Neural progenitor cell (in vitro differentiated cells): Measurements from ENCODE around the gene EPHA5. TPM values are rescaled to one million over a fixed set of nuclear protein-coding genes. Genes with fewer than 3 reads are reported as not detected.

Experiments used
- DNase-seq: peaks from one replicate; pipeline ENCODE4 v3.0.0-alpha.2; 2016; ENCODE audit warnings: low spot score
- H2AFZ ChIP-seq: fragments of 200-600 bp; sonication (generic); replicated peaks from 2 replicates; pipeline ENCODE4 v1.6.1; 2016; ENCODE audit warnings: antibody characterized with exemption
- H3F3A ChIP-seq: fragments of 200-600 bp; sonication (generic); 2 replicates; pipeline ENCODE4 v1.6.1; 2016; ENCODE audit warnings: antibody characterized with exemption, low read depth
- H3K27ac ChIP-seq: fragments of 200-600 bp; sonication (generic); 2 replicates; pipeline ENCODE4 v1.5.1; 2016; ENCODE audit warnings: mild to moderate bottlenecking
- H3K27me3 ChIP-seq: fragments of 200-600 bp; sonication (generic); 2 replicates; pipeline ENCODE4 v1.6.1; 2016; ENCODE audit warnings: mild to moderate bottlenecking, moderate library complexity
- H3K36me3 ChIP-seq: fragments of 200-600 bp; sonication (generic); 2 replicates; pipeline ENCODE4 v1.5.1; 2016
- H3K4me1 ChIP-seq: fragments of 200-600 bp; sonication (generic); 2 replicates; pipeline ENCODE4 v1.6.1; 2016; ENCODE audit warnings: mixed run types
- H3K4me2 ChIP-seq: fragments of 200-600 bp; sonication (generic); 2 replicates; pipeline ENCODE4 v1.6.1; 2016
- H3K4me3 ChIP-seq: fragments of 200-600 bp; sonication (generic); 2 replicates; pipeline ENCODE4 v1.5.1; 2016
- H3K79me2 ChIP-seq: fragments of 200-600 bp; sonication (generic); 2 replicates; pipeline ENCODE4 v1.6.1; 2016; ENCODE audit warnings: low read depth
- H3K9ac ChIP-seq: fragments of 200-600 bp; sonication (generic); 2 replicates; pipeline ENCODE4 v1.6.1; 2016
- H3K9me3 ChIP-seq: fragments of 200-600 bp; sonication (generic); 2 replicates; pipeline ENCODE4 v1.5.1; 2016; ENCODE audit warnings: low read depth
- H4K20me1 ChIP-seq: fragments of 200-600 bp; sonication (generic); 2 replicates; pipeline ENCODE4 v1.6.1; 2016; ENCODE audit warnings: low read depth
- H3K27ac Mint-ChIP-seq: 3 replicates; pipeline ENCODE4 v1.8.0; 2021; ENCODE audit warnings: mixed read lengths
- H3K27me3 Mint-ChIP-seq: 2 replicates; pipeline ENCODE4 v1.8.0; 2022; ENCODE audit warnings: low read depth, mild to moderate bottlenecking, inconsistent platforms, moderate library complexity, mixed read lengths; ENCODE audit not compliant: insufficient read depth
- H3K36me3 Mint-ChIP-seq: 3 replicates; pipeline ENCODE4 v1.8.0; 2021; ENCODE audit warnings: mixed read lengths
- H3K4me1 Mint-ChIP-seq: 3 replicates; pipeline ENCODE4 v1.8.0; 2021; ENCODE audit warnings: mixed read lengths
- H3K4me3 Mint-ChIP-seq: 3 replicates; pipeline ENCODE4 v1.8.0; 2021; ENCODE audit warnings: mild to moderate bottlenecking, moderate library complexity, mixed read lengths
- H3K9me3 Mint-ChIP-seq: 3 replicates; pipeline ENCODE4 v1.8.0; 2020; ENCODE audit warnings: mixed read lengths
- CTCF ChIP-seq: fragments of 200-600 bp; sonication (generic); IDR thresholded peaks from 2 replicates; pipeline ENCODE4 v1.5.1; 2017; ENCODE audit warnings: antibody characterized with exemption, mild to moderate bottlenecking
- EZH2 ChIP-seq: fragments of 200-600 bp; sonication (generic); IDR thresholded peaks from 2 replicates; pipeline ENCODE4 v1.6.1; 2017; ENCODE audit warnings: antibody characterized with exemption, mild to moderate bottlenecking, moderate library complexity
- EZH2phosphoT487 ChIP-seq: fragments of 200-600 bp; sonication (generic); IDR thresholded peaks from 2 replicates; pipeline ENCODE4 v1.6.1; 2017; ENCODE audit warnings: antibody characterized with exemption
- total RNA-seq: library from RNA; depleted of rRNA; stranded (reverse); fragments of >200 nt; gene quantifications from 2 replicates; pipeline ENCODE4 v1.2.3, GENCODE V29; 2015; ENCODE audit warnings: low replicate concordance

EPHA5 gene
- total RNA-seq, 1 donor from 2014 or later: not detected

GRCh38 chr4:65401083-65401482 lies 269.2 kb downstream of the EPHA5 start:
- Histone ChIP-seq H3K9ac (no peak overlapping the region), H3K4me3 (no peak overlapping the region), H3K4me1 (no peaks in the 10 kb centered on the region), H3K79me2 (no peaks in the 10 kb centered on the region), H3K27ac (no peak overlapping the region), H4K20me1 (no peaks in the 10 kb centered on the region), H3K9me3 (no peaks in the 10 kb centered on the region), H3K4me2 (no peak overlapping the region), H3F3A (no peaks in the 10 kb centered on the region), H3K27me3 (no peaks in the 10 kb centered on the region), H3K36me3 (no peaks in the 10 kb centered on the region), H2AFZ (no peak overlapping the region)
- Mint-ChIP-seq H3K27me3 (no peaks in the 10 kb centered on the region), H3K36me3 (no peaks in the 10 kb centered on the region), H3K4me1 (no peaks in the 10 kb centered on the region), H3K4me3 (no peak overlapping the region), H3K9me3 (no peaks in the 10 kb centered on the region), H3K27ac (no peak overlapping the region)
- no peak for DNase-seq
- TF ChIP-seq CTCF (peak; percentile 17), EZH2 (no peak)

- Mint-ChIP-seq H3K4me1 (no peaks in the 10 kb centered on the region), H3K4me3 (no peak overlapping the region), H3K27me3 (no peaks in the 10 kb centered on the region), H3K36me3 (no peaks in the 10 kb centered on the region), H3K27ac (no peak overlapping the region), H3K9me3 (peaks cover 3% of the 10 kb centered on the region)
- DNase-seq: no peak
- no peak overlapping the region for H3K4me3 ChIP-seq
- no peaks in the 10 kb centered on the region for H3K4me1 ChIP-seq
- no peak overlapping the region for H3K4me2 ChIP-seq
- H3K27me3 ChIP-seq: no peaks in the 10 kb centered on the region
- H3K9me3 ChIP-seq: no peaks in the 10 kb centered on the region
- no peaks in the 10 kb centered on the region for H4K20me1 ChIP-seq
- H2AFZ ChIP-seq: no peak overlapping the region
- no peaks in the 10 kb centered on the region for H3K79me2 ChIP-seq
- H3F3A ChIP-seq: no peaks in the 10 kb centered on the region
- H3K9ac ChIP-seq: no peak overlapping the region
- no peaks in the 10 kb centered on the region for H3K36me3 ChIP-seq
- no peak for TF ChIP-seq EZH2
- TF ChIP-seq CTCF: no peak
- no peak for TF ChIP-seq EZH2phosphoT487
- no peak overlapping the region for H3K27ac ChIP-seq
These were observed 271.2 kb downstream of the EPHA5 start for GRCh38 chr4:65399084-65399483.

- Histone ChIP-seq H3K27ac (no peak overlapping the region), H3K27me3 (no peaks in the 10 kb centered on the region), H3K4me2 (no peak overlapping the region), H3K4me3 (no peak overlapping the region), H3K9ac (no peak overlapping the region), H3K9me3 (no peaks in the 10 kb centered on the region), H3K36me3 (no peaks in the 10 kb centered on the region), H4K20me1 (no peaks in the 10 kb centered on the region), H3K79me2 (no peaks in the 10 kb centered on the region), H3F3A (no peaks in the 10 kb centered on the region), H2AFZ (peak overlapping the region; percentile 83), H3K4me1 (no peaks in the 10 kb centered on the region)
- Mint-ChIP-seq H3K9me3 (peaks cover 3% of the 10 kb centered on the region), H3K36me3 (no peaks in the 10 kb centered on the region), H3K27me3 (no peaks in the 10 kb centered on the region), H3K4me3 (no peak overlapping the region), H3K4me1 (no peaks in the 10 kb centered on the region), H3K27ac (no peak overlapping the region)
- TF ChIP-seq EZH2phosphoT487 (no peak), EZH2 (no peak), CTCF (no peak)
- DNase-seq: no peak
These were observed 277.2 kb downstream of the EPHA5 start for GRCh38 chr4:65393078-65393477.

GRCh38 chr4:65392488-65392887 lies 277.8 kb downstream of the EPHA5 start:
- no peaks in the 10 kb centered on the region for H3K9me3 ChIP-seq
- H3K36me3 ChIP-seq: no peaks in the 10 kb centered on the region
- H3K9ac ChIP-seq: no peak overlapping the region
- DNase-seq: no peak
- no peaks in the 10 kb centered on the region for H3F3A ChIP-seq
- no peak overlapping the region for H3K4me2 ChIP-seq
- Mint-ChIP-seq H3K36me3 (no peaks in the 10 kb centered on the region), H3K4me3 (no peak overlapping the region), H3K27me3 (no peaks in the 10 kb centered on the region), H3K4me1 (no peaks in the 10 kb centered on the region), H3K27ac (no peak overlapping the region), H3K9me3 (peaks cover 3% of the 10 kb centered on the region)
- H3K27me3 ChIP-seq: no peaks in the 10 kb centered on the region
- TF ChIP-seq EZH2 (no peak), CTCF (no peak), EZH2phosphoT487 (no peak)
- H3K27ac ChIP-seq: no peak overlapping the region
- no peak overlapping the region for H2AFZ ChIP-seq
- no peaks in the 10 kb centered on the region for H3K4me1 ChIP-seq
- H3K79me2 ChIP-seq: no peaks in the 10 kb centered on the region
- no peaks in the 10 kb centered on the region for H4K20me1 ChIP-seq
- no peak overlapping the region for H3K4me3 ChIP-seq
